ENCODE data around the gene AFG3L2. TPM values are rescaled to one million over a fixed set of nuclear protein-coding genes. Genes with fewer than 3 reads are reported as not detected.

The AFG3L2 gene
- total and polyA plus RNA-seq, 2 of the 13 experiments (the other 11 are each of a cell fraction or from before 2014, with no cell fraction given) = 28.6 to 86.9 TPM

GRCh38 chr18:12335503-12335902 is 41.5 kb downstream of the AFG3L2 start:
- H3K9me3 ChIP-seq (ENCODE audit: low read length) = no peaks in the 10 kb centered on the region
- no peak overlapping the region for H3K4me2 ChIP-seq (ENCODE audit: low read depth, low read length)
- CTCF ChIA-PET (ENCODE audit: low intra/inter-chr PET ratio, low total read pairs) = no interaction called here
- peaks cover 23% of the 10 kb centered on the region for H3K4me1 ChIP-seq (ENCODE audit: insufficient read depth, low read length)
- no peak overlapping the region for H2AFZ ChIP-seq (ENCODE audit: low read length)
- ATAC-seq = no peak
- no peak overlapping the region for H3K27ac ChIP-seq (ENCODE audit: extremely low read length, insufficient read depth, low read length)
- H3K79me2 ChIP-seq (ENCODE audit: insufficient read depth, low read length) = no peaks in the 10 kb centered on the region
- H3K36me3 ChIP-seq (replicated peaks in 1 of 2; ENCODE audit: control insufficient read depth in 1 of 2, insufficient read depth in 2 of 2, low read length in 2 of 2) = peaks cover 16 to 34% of the 10 kb centered on the region in 2 experiments
- H4K20me1 ChIP-seq (ENCODE audit: insufficient read depth, low read length) = peaks cover 19% of the 10 kb centered on the region
- no TSS peak for BruUV-seq (replicated peaks)
- DNase-seq (ENCODE audit: low spot score) = no peak
- no peak overlapping the region for H3K9ac ChIP-seq (ENCODE audit: insufficient read depth, low read depth, low read length)
- intact Hi-C loops (cut with micrococcal nuclease; ENCODE audit: unreplicated experiment) = no loop called here
- in situ Hi-C loops (cut with HindIII; ENCODE audit: extremely low pct_ligation_motif_present, low pct_unique_long_range_greater_than_20kb) = no loop called here
- no peak for FAIRE-seq
- WGBS (ENCODE audit: low lambda C conversion rate) = 85% methylated on average over 7 of the region's 7 CpGs
- POLR2A ChIA-PET = no interaction called here
- H3K4me3 ChIP-seq (replicated peaks in 1 of 3; ENCODE audit: insufficient read depth in 1 of 3, low read depth in 2 of 3, low read length in 3 of 3) = no peak overlapping the region
- TF ChIP-seq FOXJ3 (CRISPR knock-in tag; IDR thresholded peaks at IDR 0.05; ENCODE audit: borderline replicate concordance) (no peak), CSRNP2 (CRISPR knock-in tag; conservative IDR thresholded peaks at IDR 0.05; ENCODE audit: low read depth) (no peak), POLR2AphosphoS2 (IDR thresholded peaks at IDR 0.05; ENCODE audit: low read depth, low read length) (no peak), CC2D1A (CRISPR knock-in tag; IDR thresholded peaks at IDR 0.05) (no peak), ZNF891 (CRISPR knock-in tag; IDR thresholded peaks at IDR 0.05) (no peak), KAT7 (CRISPR knock-in tag; IDR thresholded peaks at IDR 0.05; ENCODE audit: borderline replicate concordance) (no peak), SATB2 (CRISPR knock-in tag; IDR thresholded peaks at IDR 0.05) (no peak), MYNN (CRISPR knock-in tag; IDR thresholded peaks at IDR 0.05; ENCODE audit: low read depth) (no peak), SMAD1 (CRISPR knock-in tag; IDR thresholded peaks at IDR 0.05; ENCODE audit: borderline replicate concordance, low read depth) (no peak), MXD4 (CRISPR knock-in tag; IDR thresholded peaks at IDR 0.05) (no peak), SRSF9 (IDR thresholded peaks at IDR 0.05; ENCODE audit: borderline replicate concordance, insufficient read depth, low read depth, low read length, poor library complexity, severe bottlenecking) (no peak), XRCC5 (optimal IDR thresholded peaks at IDR 0.05; ENCODE audit: low read length) (no peak), ARNTL (CRISPR knock-in tag; IDR thresholded peaks at IDR 0.05) (no peak), THAP8 (CRISPR knock-in tag; IDR thresholded peaks at IDR 0.05; ENCODE audit: borderline replicate concordance) (no peak), ZFP37 (CRISPR knock-in tag; IDR thresholded peaks at IDR 0.05; ENCODE audit: borderline replicate concordance) (no peak), ZNF652 (CRISPR knock-in tag; IDR thresholded peaks at IDR 0.05; ENCODE audit: borderline replicate concordance, low read depth) (no peak)
- TF ChIP-seq, protein P1, sequence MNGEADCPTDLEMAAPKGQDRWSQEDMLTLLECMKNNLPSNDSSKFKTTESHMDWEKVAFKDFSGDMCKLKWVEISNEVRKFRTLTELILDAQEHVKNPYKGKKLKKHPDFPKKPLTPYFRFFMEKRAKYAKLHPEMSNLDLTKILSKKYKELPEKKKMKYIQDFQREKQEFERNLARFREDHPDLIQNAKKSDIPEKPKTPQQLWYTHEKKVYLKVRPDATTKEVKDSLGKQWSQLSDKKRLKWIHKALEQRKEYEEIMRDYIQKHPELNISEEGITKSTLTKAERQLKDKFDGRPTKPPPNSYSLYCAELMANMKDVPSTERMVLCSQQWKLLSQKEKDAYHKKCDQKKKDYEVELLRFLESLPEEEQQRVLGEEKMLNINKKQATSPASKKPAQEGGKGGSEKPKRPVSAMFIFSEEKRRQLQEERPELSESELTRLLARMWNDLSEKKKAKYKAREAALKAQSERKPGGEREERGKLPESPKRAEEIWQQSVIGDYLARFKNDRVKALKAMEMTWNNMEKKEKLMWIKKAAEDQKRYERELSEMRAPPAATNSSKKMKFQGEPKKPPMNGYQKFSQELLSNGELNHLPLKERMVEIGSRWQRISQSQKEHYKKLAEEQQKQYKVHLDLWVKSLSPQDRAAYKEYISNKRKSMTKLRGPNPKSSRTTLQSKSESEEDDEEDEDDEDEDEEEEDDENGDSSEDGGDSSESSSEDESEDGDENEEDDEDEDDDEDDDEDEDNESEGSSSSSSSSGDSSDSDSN (CRISPR knock-in tag; IDR thresholded peaks at IDR 0.05) = no peak
- TF ChIP-seq, protein P2, sequence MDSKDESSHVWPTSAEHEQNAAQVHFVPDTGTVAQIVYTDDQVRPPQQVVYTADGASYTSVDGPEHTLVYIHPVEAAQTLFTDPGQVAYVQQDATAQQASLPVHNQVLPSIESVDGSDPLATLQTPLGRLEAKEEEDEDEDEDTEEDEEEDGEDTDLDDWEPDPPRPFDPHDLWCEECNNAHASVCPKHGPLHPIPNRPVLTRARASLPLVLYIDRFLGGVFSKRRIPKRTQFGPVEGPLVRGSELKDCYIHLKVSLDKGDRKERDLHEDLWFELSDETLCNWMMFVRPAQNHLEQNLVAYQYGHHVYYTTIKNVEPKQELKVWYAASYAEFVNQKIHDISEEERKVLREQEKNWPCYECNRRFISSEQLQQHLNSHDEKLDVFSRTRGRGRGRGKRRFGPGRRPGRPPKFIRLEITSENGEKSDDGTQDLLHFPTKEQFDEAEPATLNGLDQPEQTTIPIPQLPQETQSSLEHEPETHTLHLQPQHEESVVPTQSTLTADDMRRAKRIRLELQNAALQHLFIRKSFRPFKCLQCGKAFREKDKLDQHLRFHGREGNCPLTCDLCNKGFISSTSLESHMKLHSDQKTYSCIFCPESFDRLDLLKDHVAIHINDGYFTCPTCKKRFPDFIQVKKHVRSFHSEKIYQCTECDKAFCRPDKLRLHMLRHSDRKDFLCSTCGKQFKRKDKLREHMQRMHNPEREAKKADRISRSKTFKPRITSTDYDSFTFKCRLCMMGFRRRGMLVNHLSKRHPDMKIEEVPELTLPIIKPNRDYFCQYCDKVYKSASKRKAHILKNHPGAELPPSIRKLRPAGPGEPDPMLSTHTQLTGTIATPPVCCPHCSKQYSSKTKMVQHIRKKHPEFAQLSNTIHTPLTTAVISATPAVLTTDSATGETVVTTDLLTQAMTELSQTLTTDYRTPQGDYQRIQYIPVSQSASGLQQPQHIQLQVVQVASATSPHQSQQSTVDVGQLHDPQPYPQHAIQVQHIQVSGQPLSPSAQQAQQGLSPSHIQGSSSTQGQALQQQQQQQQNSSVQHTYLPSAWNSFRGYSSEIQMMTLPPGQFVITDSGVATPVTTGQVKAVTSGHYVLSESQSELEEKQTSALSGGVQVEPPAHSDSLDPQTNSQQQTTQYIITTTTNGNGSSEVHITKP (CRISPR knock-in tag; IDR thresholded peaks at IDR 0.05; ENCODE audit: low read depth) = no peak
- H3K27me3 ChIP-seq (ENCODE audit: control insufficient read depth in 1 of 2, insufficient read depth in 2 of 2, low read length in 2 of 2) = no peaks in the 10 kb centered on the region

All from HepG2 (cell line).